GM13976 (cell line): ENCODE data around the gene EVI2A.

Source experiments
- DNase-seq: peaks from one replicate; pipeline ENCODE4 v3.0.0; 2012; ENCODE audit warnings: low spot score
- in situ Hi-C: fragments of 300-500 bp; cut with MboI; formaldehyde crosslinking; loops from one replicate; pipeline ENCODE4 v1.12.0; 2022; ENCODE audit warnings: low sequenced_read_pairs, mixed read lengths, inconsistent platforms; ENCODE audit not compliant: unreplicated experiment
- TF ChIP-seq, protein P1 (sequence below): IDR thresholded peaks from 2 replicates; pipeline ENCODE4 v1.5.1; 2012; ENCODE audit warnings: borderline replicate concordance, mild to moderate bottlenecking; ENCODE audit not compliant: insufficient read depth; ENCODE audit errors: extremely low read depth, missing control alignments, control extremely low read depth

The EVI2A gene

DNA sequence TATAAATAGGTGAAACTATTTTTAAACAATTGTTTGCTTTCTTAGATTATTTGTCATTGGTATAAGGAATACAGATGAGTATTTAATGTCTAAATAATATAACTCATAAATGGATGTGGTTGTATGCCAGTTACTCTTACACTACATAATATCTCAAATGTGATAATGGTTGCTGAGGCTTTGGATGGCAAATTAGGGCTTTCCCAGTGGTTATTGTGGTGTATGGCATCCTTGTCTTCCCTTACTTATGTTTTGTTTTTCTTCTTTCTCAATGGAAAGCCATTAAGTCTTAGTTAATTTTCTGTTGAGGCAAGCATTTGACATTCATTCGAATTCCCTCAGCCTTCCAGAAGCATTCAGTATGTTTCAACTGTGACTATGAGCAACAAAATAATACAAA, 34.8 kb downstream of the EVI2A start:
- no peak for DNase-seq
- TF ChIP-seq, protein P1, sequence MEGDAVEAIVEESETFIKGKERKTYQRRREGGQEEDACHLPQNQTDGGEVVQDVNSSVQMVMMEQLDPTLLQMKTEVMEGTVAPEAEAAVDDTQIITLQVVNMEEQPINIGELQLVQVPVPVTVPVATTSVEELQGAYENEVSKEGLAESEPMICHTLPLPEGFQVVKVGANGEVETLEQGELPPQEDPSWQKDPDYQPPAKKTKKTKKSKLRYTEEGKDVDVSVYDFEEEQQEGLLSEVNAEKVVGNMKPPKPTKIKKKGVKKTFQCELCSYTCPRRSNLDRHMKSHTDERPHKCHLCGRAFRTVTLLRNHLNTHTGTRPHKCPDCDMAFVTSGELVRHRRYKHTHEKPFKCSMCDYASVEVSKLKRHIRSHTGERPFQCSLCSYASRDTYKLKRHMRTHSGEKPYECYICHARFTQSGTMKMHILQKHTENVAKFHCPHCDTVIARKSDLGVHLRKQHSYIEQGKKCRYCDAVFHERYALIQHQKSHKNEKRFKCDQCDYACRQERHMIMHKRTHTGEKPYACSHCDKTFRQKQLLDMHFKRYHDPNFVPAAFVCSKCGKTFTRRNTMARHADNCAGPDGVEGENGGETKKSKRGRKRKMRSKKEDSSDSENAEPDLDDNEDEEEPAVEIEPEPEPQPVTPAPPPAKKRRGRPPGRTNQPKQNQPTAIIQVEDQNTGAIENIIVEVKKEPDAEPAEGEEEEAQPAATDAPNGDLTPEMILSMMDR, result no peak
- in situ Hi-C loops, result no loop called here

DNA sequence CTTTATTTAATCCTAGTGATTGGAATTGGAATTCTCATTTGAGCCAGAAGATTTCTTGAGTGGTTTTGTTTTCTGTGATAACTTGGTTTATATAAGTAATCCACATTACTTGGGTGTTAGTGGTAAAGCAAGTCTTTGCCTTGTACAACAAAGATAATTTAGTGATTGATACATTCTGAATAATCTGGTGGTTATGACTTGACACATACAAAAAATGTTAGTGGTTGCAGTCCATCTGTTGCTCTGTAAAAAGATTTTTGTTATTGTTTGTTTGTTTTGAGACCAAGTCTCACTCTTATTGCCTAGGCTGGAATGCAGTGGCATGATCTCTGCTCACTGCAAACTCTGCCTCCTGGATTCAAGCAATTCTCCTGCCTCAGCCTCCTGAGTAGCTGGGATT, 37.6 kb downstream of the EVI2A start:
- in situ Hi-C loops, result no loop called here
- DNase-seq, result no peak
- TF ChIP-seq, protein P1, result no peak

DNA sequence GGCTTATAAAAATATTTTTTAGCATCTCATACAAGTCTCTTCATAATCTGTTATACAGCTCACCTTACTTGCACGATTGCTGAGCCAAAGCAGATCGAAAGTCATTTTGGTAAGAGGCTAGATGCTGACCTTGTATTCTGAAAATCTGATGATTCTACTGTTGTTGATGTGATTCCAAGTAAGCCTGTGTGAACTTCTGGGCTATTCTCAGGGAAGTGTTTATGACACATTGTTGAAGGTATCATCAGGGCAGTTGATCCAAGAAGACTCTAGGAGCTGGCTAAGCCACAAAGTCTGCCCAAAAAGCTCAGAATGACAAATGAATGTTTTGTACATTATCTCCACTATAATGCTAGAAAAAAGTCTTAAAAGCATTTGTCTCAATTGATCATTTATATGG, 40.4 kb downstream of the EVI2A start:
- in situ Hi-C loops, result no loop called here
- TF ChIP-seq, protein P1, result no peak
- no peak for DNase-seq

DNA sequence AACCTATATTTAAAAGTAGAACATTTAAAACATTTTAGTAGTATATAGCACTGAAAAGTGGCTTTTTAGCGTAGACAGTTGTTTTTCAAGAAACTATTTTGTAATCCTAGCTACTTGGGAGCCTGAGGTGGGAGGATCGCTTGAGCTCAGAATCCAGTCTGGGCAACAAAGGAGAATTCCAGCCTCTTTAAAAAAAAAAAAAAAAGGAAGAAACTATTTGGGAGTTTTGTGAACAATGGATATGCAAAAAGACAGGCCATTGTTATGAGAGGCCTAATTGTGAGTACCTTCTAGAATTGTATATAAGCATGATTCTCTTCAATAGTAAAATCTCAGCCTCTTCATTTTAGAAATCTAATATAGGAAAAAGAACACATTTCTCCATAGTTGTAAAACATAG, 42.0 kb downstream of the EVI2A start:
- no peak for DNase-seq
- in situ Hi-C loops, result no loop called here
- TF ChIP-seq, protein P1, result no peak

DNA sequence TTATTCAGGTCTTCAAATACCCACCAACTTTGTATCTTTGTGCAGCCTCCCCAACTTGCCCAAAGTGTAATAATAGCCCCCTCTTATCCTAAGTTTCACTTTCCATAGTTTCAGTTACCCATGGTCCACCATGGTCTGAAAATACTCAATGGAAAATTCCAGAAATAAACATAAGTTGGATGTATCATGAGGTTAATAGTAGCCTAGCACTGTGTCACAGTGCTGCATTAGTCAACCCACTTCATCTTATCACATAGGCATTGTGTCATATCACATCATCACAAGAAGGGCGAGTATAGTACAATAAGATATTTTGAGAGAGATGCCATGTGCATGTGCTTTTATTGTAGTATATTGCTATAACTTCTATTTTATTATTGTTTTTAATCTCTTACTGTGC, 46.3 kb downstream of the EVI2A start:
- TF ChIP-seq, protein P1, result no peak
- no peak for DNase-seq
- in situ Hi-C loops, result no loop called here

DNA sequence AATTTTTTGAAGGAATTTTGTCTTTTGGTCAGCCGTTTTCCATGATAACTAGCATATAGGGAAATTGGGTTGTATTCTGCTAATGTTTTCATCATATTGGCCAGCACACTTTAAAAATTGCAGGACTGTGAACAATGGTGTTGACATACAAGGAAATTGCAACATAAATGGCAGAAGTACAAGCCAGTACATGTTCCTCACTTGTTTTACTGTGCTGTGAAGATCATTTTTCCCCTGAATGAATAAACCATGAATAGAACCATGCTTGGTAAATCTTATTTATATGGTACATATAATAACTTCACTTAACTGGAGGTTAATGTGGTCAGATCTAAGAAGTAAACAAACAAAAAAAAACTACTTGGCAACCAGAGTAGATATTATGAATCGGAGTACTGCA, 47.2 kb downstream of the EVI2A start:
- DNase-seq, result no peak
- in situ Hi-C loops, result no loop called here
- TF ChIP-seq, protein P1, result no peak

DNA sequence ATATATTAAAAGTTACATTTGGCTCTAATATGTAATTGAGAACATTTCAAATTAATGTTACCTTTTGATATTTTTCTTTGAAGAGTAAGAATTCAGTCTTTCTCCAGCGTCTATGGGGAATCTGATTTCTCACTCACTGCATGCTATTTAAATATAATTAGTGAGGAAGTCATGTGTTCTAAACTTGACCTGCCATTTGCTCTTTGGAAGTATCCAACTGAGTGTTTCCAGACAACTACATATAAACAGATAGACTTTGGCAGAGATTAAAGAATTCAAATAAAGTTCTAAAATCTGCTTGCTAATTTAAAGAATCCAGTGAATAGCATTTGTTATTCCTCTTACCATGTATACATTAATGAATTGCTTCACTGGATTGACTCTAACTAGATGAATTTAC, 47.9 kb downstream of the EVI2A start:
- TF ChIP-seq, protein P1, result no peak
- in situ Hi-C loops, result no loop called here
- no peak for DNase-seq
